ENCODE data around the gene DDOST.

The DDOST gene

DNA sequence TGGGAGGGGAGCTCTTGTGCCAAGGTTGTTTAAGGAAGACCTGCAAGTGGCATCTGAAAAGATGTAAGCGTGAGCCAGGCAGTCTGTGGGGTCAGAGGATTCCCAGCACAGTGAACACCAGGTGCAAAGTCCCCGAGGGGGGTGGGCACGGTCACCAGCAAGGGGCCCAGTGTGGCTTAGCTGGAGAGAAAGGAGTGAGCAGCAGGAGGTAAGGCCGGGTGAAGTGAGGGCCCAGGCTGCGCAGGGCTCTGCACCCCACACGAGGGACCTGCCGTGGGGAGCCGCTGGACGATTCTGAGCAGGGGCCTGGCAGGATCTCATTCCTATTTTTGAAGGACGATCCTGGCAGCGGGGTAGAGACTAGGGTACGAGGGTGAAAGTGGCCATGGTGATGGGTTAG is 4.1 kb downstream of the DDOST start:
- H3K36me3 Mint-ChIP-seq: peaks cover 5% of the 10 kb centered on the region
- H3K4me3 Mint-ChIP-seq: no peak overlapping the region
- peak overlapping the region; percentile 99 for H3K27ac Mint-ChIP-seq

GRCh38 chr1:20654104-20654690 is 7.0 kb downstream of the DDOST start:
- Mint-ChIP-seq H3K36me3 (peaks cover 5% of the 10 kb centered on the region), H3K9me3 (ENCODE audit: low read depth) (no peaks in the 10 kb centered on the region), H3K27me3 (no peaks in the 10 kb centered on the region), H3K27ac (no peak overlapping the region), H3K4me3 (no peak overlapping the region), H3K4me1 (ENCODE audit: low read depth) (peaks cover 26% of the 10 kb centered on the region)

More for the DNA sequence above, 4.1 kb downstream of the DDOST start:
- Mint-ChIP-seq H3K9me3 (ENCODE audit: low read depth) (no peaks in the 10 kb centered on the region), H3K4me1 (ENCODE audit: low read depth) (peaks cover 44% of the 10 kb centered on the region), H3K27me3 (no peaks in the 10 kb centered on the region)

DNA sequence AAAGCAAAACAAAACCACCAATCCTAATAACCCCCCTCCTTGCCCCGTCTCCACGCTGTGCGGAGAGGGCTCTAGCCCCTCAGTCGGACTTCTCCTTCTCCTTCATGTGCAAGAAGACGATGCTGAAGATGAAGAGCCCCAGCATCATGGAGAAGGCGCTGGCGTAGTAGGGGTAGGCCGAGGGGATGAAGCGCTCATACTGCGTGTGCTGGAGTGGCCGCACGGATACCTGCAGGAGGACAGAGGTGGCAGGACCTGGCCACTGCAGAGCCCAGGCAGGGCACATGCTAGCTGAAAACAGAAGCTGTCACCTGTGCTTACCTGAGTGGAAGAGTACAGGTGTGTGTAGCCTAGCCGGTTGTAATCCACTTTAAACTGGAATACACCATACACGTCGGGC is 8.9 kb downstream of the DDOST start:
- H3K4me1 Mint-ChIP-seq (ENCODE audit: low read depth): peaks cover 9% of the 10 kb centered on the region
- H3K36me3 Mint-ChIP-seq: peaks cover 5% of the 10 kb centered on the region
- H3K27me3 Mint-ChIP-seq: no peaks in the 10 kb centered on the region

GRCh38 chr1:20648946-20649345 is 12.2 kb downstream of the DDOST start:
- Mint-ChIP-seq H3K36me3 (peaks cover 3% of the 10 kb centered on the region), H3K9me3 (ENCODE audit: low read depth) (no peaks in the 10 kb centered on the region), H3K4me1 (ENCODE audit: low read depth) (no peaks in the 10 kb centered on the region)

More for the DNA sequence above, 8.9 kb downstream of the DDOST start:
- no peak overlapping the region for H3K4me3 Mint-ChIP-seq
- H3K9me3 Mint-ChIP-seq (ENCODE audit: low read depth): no peaks in the 10 kb centered on the region
- H3K27ac Mint-ChIP-seq: no peak overlapping the region

DNA sequence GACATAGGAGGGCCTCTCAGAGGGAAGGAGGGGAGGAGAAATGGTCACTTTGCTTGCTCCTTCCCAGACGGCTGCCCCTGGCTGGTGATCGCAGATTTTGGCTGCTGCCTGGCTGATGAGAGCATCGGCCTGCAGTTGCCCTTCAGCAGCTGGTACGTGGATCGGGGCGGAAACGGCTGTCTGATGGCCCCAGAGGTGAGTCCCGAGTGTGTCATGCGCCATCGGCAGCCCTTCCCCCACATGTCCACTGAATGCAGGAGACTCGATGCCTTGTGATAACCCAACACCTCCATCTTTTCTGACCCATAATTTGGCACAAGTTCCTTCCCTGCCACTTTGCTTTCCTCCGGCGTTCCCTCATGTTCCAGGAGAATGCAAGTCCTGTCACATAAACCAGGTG is 12.7 kb downstream of the DDOST start:
- Mint-ChIP-seq H3K4me3 (no peak overlapping the region), H3K36me3 (peaks cover 3% of the 10 kb centered on the region), H3K9me3 (ENCODE audit: low read depth) (no peaks in the 10 kb centered on the region), H3K27ac (no peak overlapping the region), H3K27me3 (no peaks in the 10 kb centered on the region), H3K4me1 (ENCODE audit: low read depth) (no peaks in the 10 kb centered on the region)

More at GRCh38 chr1:20648946-20649345, 12.2 kb downstream of the DDOST start:
- no peak overlapping the region for H3K4me3 Mint-ChIP-seq
- no peaks in the 10 kb centered on the region for H3K27me3 Mint-ChIP-seq
- H3K27ac Mint-ChIP-seq: no peak overlapping the region

DNA sequence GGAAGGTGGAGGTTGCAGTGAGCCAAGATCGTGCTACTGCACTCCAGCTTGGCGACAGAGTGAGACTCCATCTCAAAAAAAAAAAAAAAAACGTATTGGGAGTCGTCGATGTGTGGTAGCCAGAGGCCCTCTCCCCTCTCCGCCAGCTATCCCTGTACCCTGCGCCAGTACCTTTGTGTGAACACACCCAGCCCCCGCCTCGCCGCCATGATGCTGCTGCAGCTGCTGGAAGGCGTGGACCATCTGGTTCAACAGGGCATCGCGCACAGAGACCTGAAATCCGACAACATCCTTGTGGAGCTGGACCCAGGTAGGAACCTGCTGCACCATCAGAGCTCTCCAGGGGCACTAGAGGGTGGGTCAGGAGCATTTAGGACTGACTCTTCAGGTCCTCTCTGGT is 15.8 kb downstream of the DDOST start:
- Mint-ChIP-seq H3K4me1 (ENCODE audit: low read depth) (no peaks in the 10 kb centered on the region), H3K27me3 (no peaks in the 10 kb centered on the region), H3K9me3 (ENCODE audit: low read depth) (no peaks in the 10 kb centered on the region), H3K4me3 (no peak overlapping the region), H3K36me3 (no peaks in the 10 kb centered on the region), H3K27ac (no peak overlapping the region)

- Mint-ChIP-seq H3K9me3 (ENCODE audit: low read depth) (no peaks in the 10 kb centered on the region), H3K36me3 (peaks cover 3% of the 10 kb centered on the region), H3K27ac (no peak overlapping the region), H3K4me3 (no peak overlapping the region), H3K4me1 (ENCODE audit: low read depth) (no peaks in the 10 kb centered on the region), H3K27me3 (no peaks in the 10 kb centered on the region)
Observed at GRCh38 chr1:20644416-20644815, 16.8 kb downstream of the DDOST start.

- peaks cover 3% of the 10 kb centered on the region for H3K36me3 Mint-ChIP-seq
Observed at GRCh38 chr1:20643080-20643479, 18.1 kb downstream of the DDOST start.

GRCh38 chr1:20641975-20642374 is 19.2 kb downstream of the DDOST start:
- no peaks in the 10 kb centered on the region for H3K4me1 Mint-ChIP-seq (ENCODE audit: low read depth)
- no peaks in the 10 kb centered on the region for H3K9me3 Mint-ChIP-seq (ENCODE audit: low read depth)
- H3K36me3 Mint-ChIP-seq: peaks cover 3% of the 10 kb centered on the region
- H3K27me3 Mint-ChIP-seq: no peaks in the 10 kb centered on the region
- H3K4me3 Mint-ChIP-seq: no peak overlapping the region
- no peak overlapping the region for H3K27ac Mint-ChIP-seq

More at GRCh38 chr1:20643080-20643479, 18.1 kb downstream of the DDOST start:
- Mint-ChIP-seq H3K4me1 (ENCODE audit: low read depth) (no peaks in the 10 kb centered on the region), H3K27me3 (no peaks in the 10 kb centered on the region), H3K27ac (peak overlapping the region; percentile 46), H3K9me3 (ENCODE audit: low read depth) (no peaks in the 10 kb centered on the region), H3K4me3 (no peak overlapping the region)

GRCh38 chr1:20640183-20640597 is 21.0 kb downstream of the DDOST start:
- H3K4me1 Mint-ChIP-seq (ENCODE audit: low read depth): no peaks in the 10 kb centered on the region
- H3K27ac Mint-ChIP-seq: no peak overlapping the region
- H3K9me3 Mint-ChIP-seq (ENCODE audit: low read depth): no peaks in the 10 kb centered on the region
- peaks cover 3% of the 10 kb centered on the region for H3K36me3 Mint-ChIP-seq
- no peaks in the 10 kb centered on the region for H3K27me3 Mint-ChIP-seq
- no peak overlapping the region for H3K4me3 Mint-ChIP-seq

DNA sequence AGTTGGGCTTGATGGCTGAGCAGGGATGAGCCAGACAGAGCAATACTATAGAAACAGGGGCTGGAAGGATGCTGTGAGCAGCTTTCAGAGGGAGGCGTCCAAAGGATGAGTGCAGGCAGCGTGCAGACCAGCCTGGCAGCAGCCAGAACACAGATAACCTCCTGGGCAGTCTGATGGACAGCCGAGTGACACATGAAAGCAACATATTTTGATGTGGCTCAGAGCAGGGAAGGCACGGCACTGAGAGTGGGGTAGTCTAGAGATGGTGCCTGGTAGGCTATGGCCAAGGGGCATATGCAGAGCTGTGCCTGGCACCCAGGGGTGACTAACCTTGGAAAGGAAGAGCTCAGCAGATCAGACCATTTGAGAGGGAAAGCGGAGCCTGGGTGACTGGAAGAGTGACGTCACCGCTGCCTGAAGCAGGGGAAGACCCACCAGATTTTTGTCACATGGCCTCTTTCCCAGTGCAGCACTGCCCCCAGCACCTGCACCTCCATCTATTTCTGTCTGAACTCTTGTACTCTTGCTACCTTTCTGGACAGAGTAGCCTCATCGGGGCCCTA is 24.3 kb downstream of the DDOST start:
- peaks cover 3% of the 10 kb centered on the region for H3K36me3 Mint-ChIP-seq
- H3K9me3 Mint-ChIP-seq (ENCODE audit: low read depth): no peaks in the 10 kb centered on the region
- no peaks in the 10 kb centered on the region for H3K27me3 Mint-ChIP-seq
- H3K4me1 Mint-ChIP-seq (ENCODE audit: low read depth): peaks cover 16% of the 10 kb centered on the region
- H3K27ac Mint-ChIP-seq: no peak overlapping the region
- H3K4me3 Mint-ChIP-seq: no peak overlapping the region

DNA sequence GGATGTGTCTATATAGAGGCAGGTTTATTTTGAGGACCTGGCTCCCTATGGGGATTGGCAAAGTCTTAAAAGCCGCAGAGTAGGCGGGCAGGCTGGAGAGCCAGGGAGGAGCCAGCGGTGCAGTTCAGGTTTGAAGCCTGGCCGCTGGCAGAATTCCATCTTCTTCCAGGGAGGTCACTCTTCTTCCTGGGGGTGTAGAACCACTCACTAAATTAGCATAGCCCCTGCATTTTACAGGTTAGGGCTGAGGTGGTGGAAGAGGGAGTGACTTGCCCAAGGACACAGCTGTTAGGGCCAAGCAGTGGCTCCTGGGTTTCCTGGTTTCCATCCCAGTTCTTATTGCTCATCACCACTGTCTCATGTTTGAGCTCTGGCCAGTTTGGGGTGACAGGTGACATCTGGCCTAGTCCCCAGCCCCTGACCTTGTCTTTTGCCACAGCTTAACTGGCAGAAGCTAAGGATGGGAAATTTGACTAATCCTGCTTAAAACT is 26.5 kb downstream of the DDOST start:
- Mint-ChIP-seq H3K27ac (peak overlapping the region; percentile 47), H3K4me1 (ENCODE audit: low read depth) (peaks cover 16% of the 10 kb centered on the region), H3K27me3 (no peaks in the 10 kb centered on the region), H3K9me3 (ENCODE audit: low read depth) (no peaks in the 10 kb centered on the region), H3K4me3 (peak overlapping the region; percentile 84), H3K36me3 (no peaks in the 10 kb centered on the region)

- Mint-ChIP-seq H3K4me3 (peak overlapping the region; percentile 84), H3K27ac (peak overlapping the region; percentile 47), H3K36me3 (no peaks in the 10 kb centered on the region), H3K4me1 (ENCODE audit: low read depth) (peaks cover 16% of the 10 kb centered on the region), H3K27me3 (no peaks in the 10 kb centered on the region), H3K9me3 (ENCODE audit: low read depth) (no peaks in the 10 kb centered on the region)
Observed at GRCh38 chr1:20634065-20634593, 27.0 kb downstream of the DDOST start.

GRCh38 chr1:20633190-20634064 is 27.7 kb downstream of the DDOST start, which contains the start of gene PINK1:
PINK1 (plus strand) TSS chr1:20633458; CDS start chr1:20633549, 91 bp downstream.
- H3K27ac Mint-ChIP-seq: peak within 1 kb of the TSS; percentile 47
- H3K36me3 Mint-ChIP-seq: no peaks in the 10 kb centered on the region
- H3K4me3 Mint-ChIP-seq: peak within 1 kb of the TSS; percentile 84
- H3K4me1 Mint-ChIP-seq (ENCODE audit: low read depth): peaks cover 16% of the 10 kb centered on the region
- H3K9me3 Mint-ChIP-seq (ENCODE audit: low read depth): no peaks in the 10 kb centered on the region
- no peaks in the 10 kb centered on the region for H3K27me3 Mint-ChIP-seq

DNA sequence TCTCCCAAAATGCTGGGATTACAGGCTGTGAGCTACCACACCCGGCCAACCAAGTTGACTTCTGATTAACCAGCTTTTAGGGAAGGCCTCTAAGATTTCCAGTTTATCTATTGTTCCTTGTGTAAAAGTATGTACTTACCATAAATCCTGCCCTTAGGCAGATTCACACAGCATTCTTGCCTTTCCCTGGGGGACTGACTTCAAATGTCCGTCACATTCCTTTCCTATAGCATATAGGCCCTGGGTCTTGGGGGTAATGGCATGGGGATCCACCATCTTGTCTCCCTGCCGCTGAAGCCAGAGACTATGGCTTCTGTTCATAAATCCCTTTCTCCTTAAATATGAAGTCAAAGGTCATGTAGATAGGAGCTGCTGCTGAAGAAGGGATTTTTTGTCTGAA is 28.8 kb downstream of the DDOST start:
- Mint-ChIP-seq H3K4me3 (peak overlapping the region; percentile 79), H3K36me3 (no peaks in the 10 kb centered on the region), H3K4me1 (ENCODE audit: low read depth) (peaks cover 16% of the 10 kb centered on the region), H3K27me3 (peaks cover 3% of the 10 kb centered on the region), H3K27ac (no peak overlapping the region), H3K9me3 (ENCODE audit: low read depth) (no peaks in the 10 kb centered on the region)

Measured in activated naive CD8-positive, alpha-beta T cell (primary cell).